Measurements from ENCODE around the gene PRR5. TPM values are rescaled to one million over a fixed set of nuclear protein-coding genes. Genes with fewer than 3 reads are reported as not detected.
A peak's percentile ranks its signal among the peaks of the same experiment; 100 is the strongest.

The PRR5 gene
- total and polyA plus RNA-seq, 4 donors, result 11.5 to 49.1 (median 19.3) TPM

DNA sequence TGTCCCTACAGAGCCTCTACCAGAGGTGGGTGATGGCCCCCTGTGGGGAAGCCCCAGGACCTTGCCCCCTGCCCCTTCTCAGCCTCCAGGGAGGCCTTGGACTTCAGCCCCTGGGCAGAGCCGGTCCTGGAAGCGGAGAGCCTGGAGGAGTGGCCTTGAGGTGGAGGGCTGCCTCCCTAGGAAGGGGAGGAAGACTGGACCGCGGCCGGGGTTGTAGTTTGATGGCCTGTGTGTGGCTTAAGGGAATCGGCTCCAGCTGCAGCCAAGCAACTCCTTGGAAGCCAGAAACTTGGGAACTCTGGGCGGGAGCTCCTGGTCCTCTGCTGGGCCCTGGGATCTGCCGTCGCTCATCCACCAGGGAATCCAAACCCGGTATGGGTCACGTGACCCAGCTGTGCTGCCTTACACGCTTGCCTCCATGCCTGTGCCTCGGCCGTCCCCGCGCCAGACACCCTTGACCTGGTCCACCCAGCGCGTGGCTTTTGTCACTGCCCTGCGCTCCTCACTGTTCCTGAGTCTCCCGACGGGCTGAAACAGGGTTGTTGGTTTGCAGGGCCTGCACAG, 26.8 kb downstream of the PRR5 start:
- H3K27me3 ChIP-seq (ENCODE audit: control insufficient read depth in 4 of 4, insufficient read depth in 4 of 4, low read length in 3 of 4), result no peaks in the 10 kb centered on the region
- no peak overlapping the region for H3K9ac ChIP-seq (ENCODE audit: low read depth in 1 of 2, low read length in 2 of 2)
- no peak overlapping the region for H3K4me3 ChIP-seq (ENCODE audit: low read depth in 1 of 3, low read length in 3 of 3)
- peaks cover 0 to 11% (median 4%) of the 10 kb centered on the region in 4 donors for H3K4me1 ChIP-seq (ENCODE audit: control insufficient read depth in 4 of 4, insufficient read depth in 4 of 4, low read length in 3 of 4)
- DNase-seq (ENCODE audit: low spot score), result no peak
- WGBS, result 68% methylated on average over 21 of the region's 21 CpGs
- peaks cover 2 to 18% (median 6%) of the 10 kb centered on the region in 4 donors for H3K36me3 ChIP-seq (ENCODE audit: control insufficient read depth in 4 of 4, insufficient read depth in 3 of 4, low read depth in 1 of 4, low read length in 3 of 4)
- TF ChIP-seq SP1 (IDR thresholded peaks at IDR 0.05) (no peak), HNF4G (IDR thresholded peaks at IDR 0.05) (no peak), HNF4A (conservative IDR thresholded peaks at IDR 0.05) (no peak), RAD21 (IDR thresholded peaks at IDR 0.05) (no peak), RXRA (IDR thresholded peaks at IDR 0.05) (no peak), FOXA2 (IDR thresholded peaks at IDR 0.05) (no peak), EGR1 (IDR thresholded peaks at IDR 0.05; ENCODE audit: low read depth in 2 of 2) (no peak), YY1 (IDR thresholded peaks at IDR 0.05) (no peak), FOXA1 (IDR thresholded peaks at IDR 0.05) (no peak), CTCF (IDR thresholded peaks at IDR 0.05; ENCODE audit: low read depth, low read length, missing input control) (no peak), JUND (IDR thresholded peaks at IDR 0.05) (no peak), MAX (IDR thresholded peaks at IDR 0.05) (no peak)
- TF ChIP-seq, protein P1, sequence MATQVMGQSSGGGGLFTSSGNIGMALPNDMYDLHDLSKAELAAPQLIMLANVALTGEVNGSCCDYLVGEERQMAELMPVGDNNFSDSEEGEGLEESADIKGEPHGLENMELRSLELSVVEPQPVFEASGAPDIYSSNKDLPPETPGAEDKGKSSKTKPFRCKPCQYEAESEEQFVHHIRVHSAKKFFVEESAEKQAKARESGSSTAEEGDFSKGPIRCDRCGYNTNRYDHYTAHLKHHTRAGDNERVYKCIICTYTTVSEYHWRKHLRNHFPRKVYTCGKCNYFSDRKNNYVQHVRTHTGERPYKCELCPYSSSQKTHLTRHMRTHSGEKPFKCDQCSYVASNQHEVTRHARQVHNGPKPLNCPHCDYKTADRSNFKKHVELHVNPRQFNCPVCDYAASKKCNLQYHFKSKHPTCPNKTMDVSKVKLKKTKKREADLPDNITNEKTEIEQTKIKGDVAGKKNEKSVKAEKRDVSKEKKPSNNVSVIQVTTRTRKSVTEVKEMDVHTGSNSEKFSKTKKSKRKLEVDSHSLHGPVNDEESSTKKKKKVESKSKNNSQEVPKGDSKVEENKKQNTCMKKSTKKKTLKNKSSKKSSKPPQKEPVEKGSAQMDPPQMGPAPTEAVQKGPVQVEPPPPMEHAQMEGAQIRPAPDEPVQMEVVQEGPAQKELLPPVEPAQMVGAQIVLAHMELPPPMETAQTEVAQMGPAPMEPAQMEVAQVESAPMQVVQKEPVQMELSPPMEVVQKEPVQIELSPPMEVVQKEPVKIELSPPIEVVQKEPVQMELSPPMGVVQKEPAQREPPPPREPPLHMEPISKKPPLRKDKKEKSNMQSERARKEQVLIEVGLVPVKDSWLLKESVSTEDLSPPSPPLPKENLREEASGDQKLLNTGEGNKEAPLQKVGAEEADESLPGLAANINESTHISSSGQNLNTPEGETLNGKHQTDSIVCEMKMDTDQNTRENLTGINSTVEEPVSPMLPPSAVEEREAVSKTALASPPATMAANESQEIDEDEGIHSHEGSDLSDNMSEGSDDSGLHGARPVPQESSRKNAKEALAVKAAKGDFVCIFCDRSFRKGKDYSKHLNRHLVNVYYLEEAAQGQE (IDR thresholded peaks at IDR 0.05), result no peak
- H3K9me3 ChIP-seq (ENCODE audit: control insufficient read depth in 4 of 4, low read length in 3 of 4), result no peaks in the 10 kb centered on the region
- peak overlapping the region; percentile 26 to 37 for H3K27ac ChIP-seq (ENCODE audit: low read depth in 1 of 2, low read length in 2 of 2)

GRCh38 chr22:44729391-44730021, 27.5 kb downstream of the PRR5 start:
- H3K4me3 ChIP-seq (ENCODE audit: low read depth in 1 of 3, low read length in 3 of 3), result no peak overlapping the region

More at GRCh38 chr22:44729391-44730021, 27.5 kb downstream of the PRR5 start:
- no peaks in the 10 kb centered on the region for H3K9me3 ChIP-seq (ENCODE audit: control insufficient read depth in 4 of 4, low read length in 3 of 4)
- H3K36me3 ChIP-seq (ENCODE audit: control insufficient read depth in 4 of 4, insufficient read depth in 3 of 4, low read depth in 1 of 4, low read length in 3 of 4), result peaks cover 2 to 18% (median 6%) of the 10 kb centered on the region in 4 donors
- peak overlapping the region; percentile 10 to 37 for H3K27ac ChIP-seq (ENCODE audit: low read depth in 1 of 2, low read length in 2 of 2)
- no peaks in the 10 kb centered on the region for H3K27me3 ChIP-seq (ENCODE audit: control insufficient read depth in 4 of 4, insufficient read depth in 4 of 4, low read length in 3 of 4)
- no peak for DNase-seq (ENCODE audit: low spot score)
- no peak overlapping the region for H3K9ac ChIP-seq (ENCODE audit: low read depth in 1 of 2, low read length in 2 of 2)
- 75% methylated on average over 39 of the region's 39 CpGs for WGBS
- no peak for TF ChIP-seq HNF4G (IDR thresholded peaks at IDR 0.05)
- TF ChIP-seq FOXA1 (IDR thresholded peaks at IDR 0.05), result no peak
- peak; percentile 52 for TF ChIP-seq NR2F2 (IDR thresholded peaks at IDR 0.05)
- TF ChIP-seq, protein P2, sequence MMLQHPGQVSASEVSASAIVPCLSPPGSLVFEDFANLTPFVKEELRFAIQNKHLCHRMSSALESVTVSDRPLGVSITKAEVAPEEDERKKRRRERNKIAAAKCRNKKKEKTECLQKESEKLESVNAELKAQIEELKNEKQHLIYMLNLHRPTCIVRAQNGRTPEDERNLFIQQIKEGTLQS (IDR thresholded peaks at IDR 0.05), result no peak
- no peak for TF ChIP-seq FOXA2 (IDR thresholded peaks at IDR 0.05)
- peak; percentile 12 for TF ChIP-seq CTCF (IDR thresholded peaks at IDR 0.05; ENCODE audit: low read depth, low read length, missing input control)
- no peak for TF ChIP-seq RXRA (IDR thresholded peaks at IDR 0.05)
- peaks cover 0 to 11% (median 4%) of the 10 kb centered on the region in 4 donors for H3K4me1 ChIP-seq (ENCODE audit: control insufficient read depth in 4 of 4, insufficient read depth in 4 of 4, low read length in 3 of 4)
